ENCODE results near the gene LMO1. TPM values are rescaled to one million over a fixed set of nuclear protein-coding genes. Genes with fewer than 3 reads are reported as not detected.

Gene LMO1
- total RNA-seq, 1 donor = not detected

- Histone ChIP-seq H3K4me3 (ENCODE audit: insufficient read depth, low read length) (no peak overlapping the region), H3K27me3 (ENCODE audit: insufficient read depth, low read length) (peaks cover 8% of the 10 kb centered on the region), H4K20me1 (ENCODE audit: insufficient read depth, low read length) (no peaks in the 10 kb centered on the region), H3K4me1 (ENCODE audit: insufficient read depth, low read length) (no peaks in the 10 kb centered on the region), H3K27ac (ENCODE audit: low read depth, low read length) (no peak overlapping the region), H3K36me3 (ENCODE audit: insufficient read depth, low read length) (no peaks in the 10 kb centered on the region), H3K4me2 (ENCODE audit: insufficient read depth, low read length) (no peak overlapping the region), H2AFZ (ENCODE audit: low read length) (no peak overlapping the region), H3K9me3 (ENCODE audit: low read depth, low read length) (no peaks in the 10 kb centered on the region), H3K79me2 (ENCODE audit: insufficient read depth, low read length) (no peaks in the 10 kb centered on the region)
- TF ChIP-seq CTCF (IDR thresholded peaks at IDR 0.05; ENCODE audit: extremely low read depth, low read depth, low read length) = no peak
- peak; percentile 75 for DNase-seq (ENCODE audit: insufficient read length, low spot score, missing footprints)
These were observed 23.2 kb upstream of the LMO1 start for GRCh38 chr11:8286886-8287285.

GRCh38 chr11:8285796-8286195 lies 22.1 kb upstream of the LMO1 start:
- Histone ChIP-seq H3K4me3 (ENCODE audit: insufficient read depth, low read length) (no peak overlapping the region), H3K4me2 (ENCODE audit: insufficient read depth, low read length) (no peak overlapping the region), H3K79me2 (ENCODE audit: insufficient read depth, low read length) (no peaks in the 10 kb centered on the region), H2AFZ (ENCODE audit: low read length) (no peak overlapping the region), H3K27ac (ENCODE audit: low read depth, low read length) (no peak overlapping the region), H3K9me3 (ENCODE audit: low read depth, low read length) (no peaks in the 10 kb centered on the region), H4K20me1 (ENCODE audit: insufficient read depth, low read length) (no peaks in the 10 kb centered on the region), H3K36me3 (ENCODE audit: insufficient read depth, low read length) (no peaks in the 10 kb centered on the region), H3K4me1 (ENCODE audit: insufficient read depth, low read length) (no peaks in the 10 kb centered on the region), H3K27me3 (ENCODE audit: insufficient read depth, low read length) (peaks cover 8% of the 10 kb centered on the region)
- TF ChIP-seq CTCF (IDR thresholded peaks at IDR 0.05; ENCODE audit: extremely low read depth, low read depth, low read length) = no peak
- no peak for DNase-seq (ENCODE audit: insufficient read length, low spot score, missing footprints)

GRCh38 chr11:8285228-8285627 lies 21.6 kb upstream of the LMO1 start:
- Histone ChIP-seq H3K4me3 (ENCODE audit: insufficient read depth, low read length) (no peak overlapping the region), H2AFZ (ENCODE audit: low read length) (no peak overlapping the region), H3K4me1 (ENCODE audit: insufficient read depth, low read length) (no peaks in the 10 kb centered on the region), H3K36me3 (ENCODE audit: insufficient read depth, low read length) (no peaks in the 10 kb centered on the region), H3K9me3 (ENCODE audit: low read depth, low read length) (no peaks in the 10 kb centered on the region), H4K20me1 (ENCODE audit: insufficient read depth, low read length) (no peaks in the 10 kb centered on the region), H3K4me2 (ENCODE audit: insufficient read depth, low read length) (no peak overlapping the region), H3K27ac (ENCODE audit: low read depth, low read length) (no peak overlapping the region), H3K27me3 (ENCODE audit: insufficient read depth, low read length) (peaks cover 8% of the 10 kb centered on the region), H3K79me2 (ENCODE audit: insufficient read depth, low read length) (no peaks in the 10 kb centered on the region)
- TF ChIP-seq CTCF (IDR thresholded peaks at IDR 0.05; ENCODE audit: extremely low read depth, low read depth, low read length) = no peak
- no peak for DNase-seq (ENCODE audit: insufficient read length, low spot score, missing footprints)

GRCh38 chr11:8283465-8284230 lies 20.0 kb upstream of the LMO1 start:
- no peaks in the 10 kb centered on the region for H3K36me3 ChIP-seq (ENCODE audit: insufficient read depth, low read length)
- peak; percentile 77 for DNase-seq (ENCODE audit: insufficient read length, low spot score, missing footprints)
- TF ChIP-seq CTCF (IDR thresholded peaks at IDR 0.05; ENCODE audit: extremely low read depth, low read depth, low read length) = no peak
- no peak overlapping the region for H3K27ac ChIP-seq (ENCODE audit: low read depth, low read length)
- no peaks in the 10 kb centered on the region for H3K4me1 ChIP-seq (ENCODE audit: insufficient read depth, low read length)
- no peak overlapping the region for H3K4me3 ChIP-seq (ENCODE audit: insufficient read depth, low read length)
- H3K27me3 ChIP-seq (ENCODE audit: insufficient read depth, low read length) = peaks cover 8% of the 10 kb centered on the region
- H4K20me1 ChIP-seq (ENCODE audit: insufficient read depth, low read length) = no peaks in the 10 kb centered on the region
- H3K4me2 ChIP-seq (ENCODE audit: insufficient read depth, low read length) = no peak overlapping the region
- no peaks in the 10 kb centered on the region for H3K79me2 ChIP-seq (ENCODE audit: insufficient read depth, low read length)
- no peak overlapping the region for H2AFZ ChIP-seq (ENCODE audit: low read length)
- no peaks in the 10 kb centered on the region for H3K9me3 ChIP-seq (ENCODE audit: low read depth, low read length)

All from osteoblast (primary cell).